ENCODE data around the gene FOXF2. TPM values are rescaled to one million over a fixed set of nuclear protein-coding genes. Genes with fewer than 3 reads are reported as not detected.

FOXF2 gene
- total RNA-seq, 4 donors from 2014 or later = 0.51 to 0.88 (median 0.75) TPM; not detected in 1

GRCh38 chr6:1362643-1363042, 26.7 kb upstream of the FOXF2 start:
- TF ChIP-seq, protein P1, sequence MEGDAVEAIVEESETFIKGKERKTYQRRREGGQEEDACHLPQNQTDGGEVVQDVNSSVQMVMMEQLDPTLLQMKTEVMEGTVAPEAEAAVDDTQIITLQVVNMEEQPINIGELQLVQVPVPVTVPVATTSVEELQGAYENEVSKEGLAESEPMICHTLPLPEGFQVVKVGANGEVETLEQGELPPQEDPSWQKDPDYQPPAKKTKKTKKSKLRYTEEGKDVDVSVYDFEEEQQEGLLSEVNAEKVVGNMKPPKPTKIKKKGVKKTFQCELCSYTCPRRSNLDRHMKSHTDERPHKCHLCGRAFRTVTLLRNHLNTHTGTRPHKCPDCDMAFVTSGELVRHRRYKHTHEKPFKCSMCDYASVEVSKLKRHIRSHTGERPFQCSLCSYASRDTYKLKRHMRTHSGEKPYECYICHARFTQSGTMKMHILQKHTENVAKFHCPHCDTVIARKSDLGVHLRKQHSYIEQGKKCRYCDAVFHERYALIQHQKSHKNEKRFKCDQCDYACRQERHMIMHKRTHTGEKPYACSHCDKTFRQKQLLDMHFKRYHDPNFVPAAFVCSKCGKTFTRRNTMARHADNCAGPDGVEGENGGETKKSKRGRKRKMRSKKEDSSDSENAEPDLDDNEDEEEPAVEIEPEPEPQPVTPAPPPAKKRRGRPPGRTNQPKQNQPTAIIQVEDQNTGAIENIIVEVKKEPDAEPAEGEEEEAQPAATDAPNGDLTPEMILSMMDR (IDR thresholded peaks at IDR 0.05; ENCODE audit: low read depth) = no peak

DNA sequence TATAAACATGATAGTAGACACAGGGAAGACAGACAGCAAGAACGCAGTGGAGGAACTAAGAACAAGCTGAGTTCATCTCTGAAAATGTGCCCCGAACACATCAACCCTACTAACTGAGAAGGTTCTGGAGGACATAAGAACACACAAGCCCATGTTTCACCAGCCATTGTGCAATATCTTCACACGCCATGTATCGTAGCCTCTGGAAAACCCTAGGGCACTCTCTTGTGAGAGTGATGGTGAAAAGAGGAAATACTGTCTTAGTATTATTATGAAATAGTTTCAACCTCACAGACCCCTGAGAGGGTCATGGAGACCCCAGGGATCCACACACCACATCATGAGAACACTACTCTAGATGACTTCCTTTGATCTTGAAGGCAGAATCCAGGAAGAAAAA, 26.1 kb upstream of the FOXF2 start:
- TF ChIP-seq, protein P1 (IDR thresholded peaks at IDR 0.05; ENCODE audit: low read depth) = no peak

- TF ChIP-seq, protein P1 (IDR thresholded peaks at IDR 0.05; ENCODE audit: low read depth) = no peak
Measured at GRCh38 chr6:1363729-1364572, 25.4 kb upstream of the FOXF2 start.

DNA sequence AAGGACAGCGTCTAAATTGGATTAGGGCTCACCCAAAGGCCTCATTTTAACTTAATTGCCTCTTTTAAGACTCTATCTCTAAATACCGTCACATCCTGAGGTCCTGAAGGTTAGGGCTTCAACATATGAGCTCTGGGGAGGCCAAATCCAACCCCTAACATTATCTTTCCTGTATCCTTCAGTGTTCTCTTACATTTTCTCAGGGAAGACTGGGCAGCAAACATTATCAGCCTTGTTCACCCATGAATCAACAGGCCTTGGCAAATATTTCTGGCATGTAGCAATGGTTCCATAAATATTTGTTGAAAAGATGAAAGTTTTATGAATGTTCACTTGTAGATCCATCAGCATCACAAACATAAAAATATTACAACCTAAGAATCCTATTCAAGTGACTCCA, 24.6 kb upstream of the FOXF2 start:
- TF ChIP-seq, protein P1 (IDR thresholded peaks at IDR 0.05; ENCODE audit: low read depth) = no peak

GRCh38 chr6:1365686-1366085, 23.7 kb upstream of the FOXF2 start:
- TF ChIP-seq, protein P1 (IDR thresholded peaks at IDR 0.05; ENCODE audit: low read depth) = no peak

DNA sequence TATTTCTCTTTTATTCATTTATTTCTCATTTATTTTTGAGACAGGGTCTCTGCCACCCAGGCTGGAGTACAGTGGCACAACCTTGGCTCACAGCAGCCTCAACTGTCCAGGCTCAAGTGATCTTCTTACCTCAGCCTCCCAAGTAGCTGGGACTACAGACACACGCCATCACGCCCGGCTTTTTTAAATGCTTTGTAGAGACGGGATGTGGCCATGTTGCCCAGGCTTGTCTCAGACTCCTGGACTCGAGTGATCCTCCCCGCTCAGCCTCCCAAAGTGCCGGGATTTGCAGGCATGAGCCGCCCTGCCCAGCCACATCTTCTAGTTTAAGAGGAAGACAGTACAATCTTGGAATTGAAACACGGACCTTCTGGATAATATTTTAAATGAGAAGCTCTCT, 21.6 kb upstream of the FOXF2 start:
- TF ChIP-seq, protein P1 (IDR thresholded peaks at IDR 0.05; ENCODE audit: low read depth) = no peak

- TF ChIP-seq, protein P1 (IDR thresholded peaks at IDR 0.05; ENCODE audit: low read depth) = no peak
Measured at GRCh38 chr6:1368940-1369339, 20.4 kb upstream of the FOXF2 start.

Data from subcutaneous adipose tissue (tissue), 4 donors.